GM12801 (cell line): ENCODE data around the gene HS6ST3.

ENCODE experiments used
- TF ChIP-seq, protein P1 (sequence below): IDR thresholded peaks from one replicate; pipeline ENCODE4 v1.5.1; 2011; ENCODE audit warnings: control low read depth; ENCODE audit not compliant: insufficient read length; ENCODE audit errors: extremely low read depth

Gene HS6ST3

DNA sequence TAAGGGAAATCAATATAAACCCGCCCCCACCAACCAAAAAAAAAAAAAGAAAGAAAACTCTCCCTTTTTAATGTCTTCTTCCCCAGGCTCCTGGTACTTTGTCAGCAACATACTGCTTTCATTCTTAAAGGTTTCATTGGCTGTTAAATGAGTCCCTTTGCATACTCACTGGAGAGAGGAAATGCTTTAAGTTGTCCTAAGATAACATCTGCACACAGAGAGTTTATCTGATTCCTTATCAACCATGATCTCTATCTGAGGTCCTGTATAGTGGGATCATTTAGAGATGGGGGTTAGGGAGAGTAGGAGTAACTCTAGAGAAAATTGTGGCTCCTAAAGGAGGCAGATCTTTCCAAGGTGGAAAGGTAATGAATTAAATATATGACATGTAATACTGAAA lies 747.9 kb downstream of the HS6ST3 start:
- TF ChIP-seq, protein P1, sequence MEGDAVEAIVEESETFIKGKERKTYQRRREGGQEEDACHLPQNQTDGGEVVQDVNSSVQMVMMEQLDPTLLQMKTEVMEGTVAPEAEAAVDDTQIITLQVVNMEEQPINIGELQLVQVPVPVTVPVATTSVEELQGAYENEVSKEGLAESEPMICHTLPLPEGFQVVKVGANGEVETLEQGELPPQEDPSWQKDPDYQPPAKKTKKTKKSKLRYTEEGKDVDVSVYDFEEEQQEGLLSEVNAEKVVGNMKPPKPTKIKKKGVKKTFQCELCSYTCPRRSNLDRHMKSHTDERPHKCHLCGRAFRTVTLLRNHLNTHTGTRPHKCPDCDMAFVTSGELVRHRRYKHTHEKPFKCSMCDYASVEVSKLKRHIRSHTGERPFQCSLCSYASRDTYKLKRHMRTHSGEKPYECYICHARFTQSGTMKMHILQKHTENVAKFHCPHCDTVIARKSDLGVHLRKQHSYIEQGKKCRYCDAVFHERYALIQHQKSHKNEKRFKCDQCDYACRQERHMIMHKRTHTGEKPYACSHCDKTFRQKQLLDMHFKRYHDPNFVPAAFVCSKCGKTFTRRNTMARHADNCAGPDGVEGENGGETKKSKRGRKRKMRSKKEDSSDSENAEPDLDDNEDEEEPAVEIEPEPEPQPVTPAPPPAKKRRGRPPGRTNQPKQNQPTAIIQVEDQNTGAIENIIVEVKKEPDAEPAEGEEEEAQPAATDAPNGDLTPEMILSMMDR: no peak

DNA sequence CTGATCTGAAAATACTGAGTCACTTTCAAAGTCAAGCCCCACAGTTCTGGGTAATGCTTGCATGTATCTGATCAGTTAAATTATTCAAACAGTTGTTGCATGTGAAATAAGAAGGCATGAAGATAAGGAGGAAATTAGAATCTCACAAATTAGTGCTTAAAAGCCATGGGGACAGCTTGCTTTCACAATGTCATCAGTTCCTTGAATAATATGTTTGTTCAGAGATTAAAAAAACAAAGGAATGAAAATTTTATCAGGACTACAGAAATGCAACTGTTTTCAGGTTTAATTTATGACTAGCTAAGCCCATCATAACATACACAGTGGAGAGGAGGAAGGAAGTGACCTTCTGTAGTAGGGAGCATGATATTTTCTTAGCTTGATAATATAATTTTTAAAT lies 754.3 kb downstream of the HS6ST3 start:
- TF ChIP-seq, protein P1: no peak

DNA sequence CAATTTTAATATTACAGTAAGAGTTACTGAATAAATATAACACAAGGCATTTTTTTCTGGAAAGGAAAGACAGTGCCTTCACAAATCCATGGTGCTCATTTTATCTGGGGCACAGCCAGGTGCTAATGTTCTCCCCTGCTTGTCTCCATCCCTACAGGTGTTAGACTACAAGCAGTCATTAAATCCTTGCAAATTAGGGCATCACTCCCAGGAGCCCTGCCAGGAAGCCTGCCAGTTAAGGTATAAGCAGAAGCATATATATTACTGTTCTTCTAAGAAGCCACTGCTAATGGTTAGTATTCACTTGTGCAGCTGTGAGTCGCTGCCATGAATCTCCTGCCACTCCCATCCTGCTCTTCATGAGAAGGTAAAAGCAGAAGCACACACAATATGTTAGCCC lies 754.7 kb downstream of the HS6ST3 start:
- TF ChIP-seq, protein P1: no peak

DNA sequence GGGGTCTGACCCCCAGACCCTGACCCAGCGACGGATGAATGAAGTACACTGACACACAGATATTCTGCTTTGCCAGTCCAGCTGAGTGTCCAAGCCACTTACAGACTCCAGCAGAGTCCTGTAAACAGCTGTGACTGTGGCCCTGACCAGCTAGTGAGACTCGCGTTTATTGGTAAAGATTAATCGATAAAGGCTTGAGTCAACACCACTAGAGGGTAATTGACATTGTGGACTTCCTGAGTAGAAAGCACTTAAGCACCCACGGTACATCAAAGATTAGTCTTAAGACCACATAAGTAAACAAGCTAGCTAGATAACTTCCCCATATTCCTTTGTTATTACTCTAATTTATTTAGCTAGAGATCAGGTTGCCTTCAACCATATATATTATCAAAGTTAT lies 758.4 kb downstream of the HS6ST3 start:
- TF ChIP-seq, protein P1: no peak

DNA sequence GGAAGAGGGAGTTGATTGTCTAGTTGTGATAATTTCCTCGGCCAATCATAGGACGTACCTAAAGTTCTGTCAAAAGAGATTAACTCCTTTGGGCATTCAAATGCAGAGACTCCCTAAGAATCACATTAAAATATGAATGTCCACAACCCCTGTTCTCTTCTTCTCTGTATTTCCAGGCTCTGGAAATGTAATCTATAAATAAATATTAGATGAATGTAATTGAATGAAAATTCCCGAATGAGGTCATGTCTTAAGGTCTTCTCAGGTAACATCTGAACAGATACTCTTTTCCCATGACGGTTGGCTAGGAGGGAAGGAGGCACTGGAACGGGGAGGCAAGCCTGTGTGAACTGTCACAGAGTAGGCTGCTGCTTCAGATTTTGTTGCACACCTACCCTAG lies 759.2 kb downstream of the HS6ST3 start:
- TF ChIP-seq, protein P1: no peak

DNA sequence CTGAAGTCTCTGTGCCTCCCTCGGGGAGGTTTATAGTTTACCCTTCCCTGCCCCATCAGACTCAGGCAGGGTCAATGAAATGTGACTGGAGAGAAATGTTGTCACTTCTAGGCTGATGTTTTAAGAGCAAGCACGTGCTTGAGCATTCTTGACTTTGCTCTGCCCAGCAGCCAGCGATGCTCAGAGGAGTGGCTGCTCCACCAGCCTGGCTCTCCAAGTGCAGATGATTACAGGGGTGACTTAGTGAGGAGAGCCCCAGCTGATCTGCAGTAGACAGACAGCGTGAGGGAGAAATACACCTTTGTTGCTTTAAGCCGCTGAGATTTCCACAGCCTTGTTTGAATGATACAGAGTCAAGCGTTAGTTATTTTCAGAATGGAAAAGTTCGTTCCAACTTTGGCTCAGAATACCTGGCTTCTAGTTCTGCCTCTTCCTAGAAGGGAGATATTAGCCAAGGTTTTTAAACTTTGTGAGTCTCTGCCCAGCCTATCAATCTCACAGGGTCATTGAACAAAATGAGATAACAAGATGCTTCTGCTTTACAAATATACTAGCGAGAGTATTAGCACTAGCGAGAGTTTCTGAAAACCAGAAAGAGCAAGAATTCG lies 760.7 kb downstream of the HS6ST3 start:
- TF ChIP-seq, protein P1: no peak

DNA sequence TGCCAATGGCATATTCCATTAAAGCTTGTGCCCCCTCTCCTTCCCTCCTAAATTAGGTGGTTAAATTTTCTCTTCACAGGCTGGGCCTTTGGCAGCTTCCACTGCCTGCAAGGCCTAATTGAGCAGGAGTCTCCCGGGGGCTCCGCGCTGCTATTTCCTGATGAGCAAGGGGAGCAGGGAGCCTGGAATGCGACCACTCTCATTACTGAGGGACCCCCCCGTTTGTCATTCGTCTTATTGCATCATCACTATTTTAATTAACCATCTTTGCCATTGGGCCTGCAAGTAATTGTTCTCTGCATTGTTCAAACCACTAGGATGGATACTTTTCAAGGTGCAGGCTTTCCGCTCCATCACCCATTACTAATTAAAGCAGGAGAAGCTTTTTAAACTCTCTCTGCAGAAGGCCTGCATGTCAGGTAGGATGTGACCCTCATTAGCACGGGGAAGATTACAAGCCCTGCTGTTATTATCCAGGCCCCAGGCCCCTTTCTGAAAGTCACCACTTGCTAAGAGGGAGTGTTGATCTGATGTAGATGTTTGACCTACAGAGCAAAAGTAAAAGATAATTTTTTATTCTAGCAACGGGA lies 762.0 kb downstream of the HS6ST3 start:
- TF ChIP-seq, protein P1: no peak
